ENCODE data around the gene NF1. TPM values are rescaled to one million over a fixed set of nuclear protein-coding genes. Genes with fewer than 3 reads are reported as not detected.

Gene NF1
- total RNA-seq, 1 experiment from 2014 or later = 35.4 TPM

GRCh38 chr17:31296142-31296541 is 201.4 kb downstream of the NF1 start:
- peaks cover 12% of the 10 kb centered on the region for H3K4me1 Mint-ChIP-seq
- H3K4me3 Mint-ChIP-seq = no peak overlapping the region
- TF ChIP-seq, protein P1, sequence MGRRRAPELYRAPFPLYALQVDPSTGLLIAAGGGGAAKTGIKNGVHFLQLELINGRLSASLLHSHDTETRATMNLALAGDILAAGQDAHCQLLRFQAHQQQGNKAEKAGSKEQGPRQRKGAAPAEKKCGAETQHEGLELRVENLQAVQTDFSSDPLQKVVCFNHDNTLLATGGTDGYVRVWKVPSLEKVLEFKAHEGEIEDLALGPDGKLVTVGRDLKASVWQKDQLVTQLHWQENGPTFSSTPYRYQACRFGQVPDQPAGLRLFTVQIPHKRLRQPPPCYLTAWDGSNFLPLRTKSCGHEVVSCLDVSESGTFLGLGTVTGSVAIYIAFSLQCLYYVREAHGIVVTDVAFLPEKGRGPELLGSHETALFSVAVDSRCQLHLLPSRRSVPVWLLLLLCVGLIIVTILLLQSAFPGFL (CRISPR knock-in tag; IDR thresholded peaks at IDR 0.05; ENCODE audit: borderline replicate concordance) = no peak
- no peak for TF ChIP-seq ETV6 (CRISPR knock-in tag; IDR thresholded peaks at IDR 0.05)
- no peak for TF ChIP-seq CBFB (CRISPR knock-in tag; IDR thresholded peaks at IDR 0.05; ENCODE audit: low read depth)
- TF ChIP-seq ZNF396 (CRISPR knock-in tag; IDR thresholded peaks at IDR 0.05; ENCODE audit: borderline replicate concordance) = no peak
- TF ChIP-seq ZNF317 (CRISPR knock-in tag; IDR thresholded peaks at IDR 0.05; ENCODE audit: borderline replicate concordance, low read depth) = no peak
- no peak for TF ChIP-seq E2F1 (CRISPR knock-in tag; IDR thresholded peaks at IDR 0.05)
- TF ChIP-seq, protein P2, sequence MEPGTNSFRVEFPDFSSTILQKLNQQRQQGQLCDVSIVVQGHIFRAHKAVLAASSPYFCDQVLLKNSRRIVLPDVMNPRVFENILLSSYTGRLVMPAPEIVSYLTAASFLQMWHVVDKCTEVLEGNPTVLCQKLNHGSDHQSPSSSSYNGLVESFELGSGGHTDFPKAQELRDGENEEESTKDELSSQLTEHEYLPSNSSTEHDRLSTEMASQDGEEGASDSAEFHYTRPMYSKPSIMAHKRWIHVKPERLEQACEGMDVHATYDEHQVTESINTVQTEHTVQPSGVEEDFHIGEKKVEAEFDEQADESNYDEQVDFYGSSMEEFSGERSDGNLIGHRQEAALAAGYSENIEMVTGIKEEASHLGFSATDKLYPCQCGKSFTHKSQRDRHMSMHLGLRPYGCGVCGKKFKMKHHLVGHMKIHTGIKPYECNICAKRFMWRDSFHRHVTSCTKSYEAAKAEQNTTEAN (CRISPR knock-in tag; IDR thresholded peaks at IDR 0.05) = no peak
- TF ChIP-seq NR1H2 (CRISPR knock-in tag; IDR thresholded peaks at IDR 0.05) = no peak
- no peak for TF ChIP-seq KAT7 (CRISPR knock-in tag; IDR thresholded peaks at IDR 0.05; ENCODE audit: borderline replicate concordance)
- no peak for TF ChIP-seq IRF2 (CRISPR knock-in tag; IDR thresholded peaks at IDR 0.05; ENCODE audit: borderline replicate concordance, low read depth)
- TF ChIP-seq, protein P3, sequence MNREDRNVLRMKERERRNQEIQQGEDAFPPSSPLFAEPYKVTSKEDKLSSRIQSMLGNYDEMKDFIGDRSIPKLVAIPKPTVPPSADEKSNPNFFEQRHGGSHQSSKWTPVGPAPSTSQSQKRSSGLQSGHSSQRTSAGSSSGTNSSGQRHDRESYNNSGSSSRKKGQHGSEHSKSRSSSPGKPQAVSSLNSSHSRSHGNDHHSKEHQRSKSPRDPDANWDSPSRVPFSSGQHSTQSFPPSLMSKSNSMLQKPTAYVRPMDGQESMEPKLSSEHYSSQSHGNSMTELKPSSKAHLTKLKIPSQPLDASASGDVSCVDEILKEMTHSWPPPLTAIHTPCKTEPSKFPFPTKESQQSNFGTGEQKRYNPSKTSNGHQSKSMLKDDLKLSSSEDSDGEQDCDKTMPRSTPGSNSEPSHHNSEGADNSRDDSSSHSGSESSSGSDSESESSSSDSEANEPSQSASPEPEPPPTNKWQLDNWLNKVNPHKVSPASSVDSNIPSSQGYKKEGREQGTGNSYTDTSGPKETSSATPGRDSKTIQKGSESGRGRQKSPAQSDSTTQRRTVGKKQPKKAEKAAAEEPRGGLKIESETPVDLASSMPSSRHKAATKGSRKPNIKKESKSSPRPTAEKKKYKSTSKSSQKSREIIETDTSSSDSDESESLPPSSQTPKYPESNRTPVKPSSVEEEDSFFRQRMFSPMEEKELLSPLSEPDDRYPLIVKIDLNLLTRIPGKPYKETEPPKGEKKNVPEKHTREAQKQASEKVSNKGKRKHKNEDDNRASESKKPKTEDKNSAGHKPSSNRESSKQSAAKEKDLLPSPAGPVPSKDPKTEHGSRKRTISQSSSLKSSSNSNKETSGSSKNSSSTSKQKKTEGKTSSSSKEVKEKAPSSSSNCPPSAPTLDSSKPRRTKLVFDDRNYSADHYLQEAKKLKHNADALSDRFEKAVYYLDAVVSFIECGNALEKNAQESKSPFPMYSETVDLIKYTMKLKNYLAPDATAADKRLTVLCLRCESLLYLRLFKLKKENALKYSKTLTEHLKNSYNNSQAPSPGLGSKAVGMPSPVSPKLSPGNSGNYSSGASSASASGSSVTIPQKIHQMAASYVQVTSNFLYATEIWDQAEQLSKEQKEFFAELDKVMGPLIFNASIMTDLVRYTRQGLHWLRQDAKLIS (CRISPR knock-in tag; IDR thresholded peaks at IDR 0.05; ENCODE audit: borderline replicate concordance) = no peak
- TF ChIP-seq ZNF281 (CRISPR knock-in tag; IDR thresholded peaks at IDR 0.05) = no peak
- no peaks in the 10 kb centered on the region for H3K27me3 Mint-ChIP-seq (ENCODE audit: low read depth)
- no peak for ATAC-seq
- DNase-seq (ENCODE audit: low spot score) = no peak
- POLR2A ChIA-PET = no interaction called here
- no peak overlapping the region for H3K27ac Mint-ChIP-seq
- no peaks in the 10 kb centered on the region for H3K9me3 Mint-ChIP-seq
- CTCF ChIA-PET = no interaction called here
- H3K36me3 Mint-ChIP-seq = no peaks in the 10 kb centered on the region

GRCh38 chr17:31297090-31297489 is 202.3 kb downstream of the NF1 start, which contains the start of gene OMG:
TSS of gene OMG (minus strand) at chr17:31297239. CDS start at chr17:31296331, 908 bp downstream.
- DNase-seq (ENCODE audit: low spot score) (no peak), ATAC-seq (no peak)
- Mint-ChIP-seq H3K4me1 (peaks cover 12% of the 10 kb centered on the region), H3K27ac (peak within 1 kb of the TSS; percentile 54), H3K9me3 (no peaks in the 10 kb centered on the region), H3K27me3 (ENCODE audit: low read depth) (no peaks in the 10 kb centered on the region), H3K36me3 (no peaks in the 10 kb centered on the region), H3K4me3 (no peak within 1 kb of the TSS)
- CTCF ChIA-PET = no interaction called here
- TF ChIP-seq E2F4 (CRISPR knock-in tag; IDR thresholded peaks at IDR 0.05; ENCODE audit: borderline replicate concordance, low read depth) = no peak
- no peak for TF ChIP-seq GRHL2 (CRISPR knock-in tag; IDR thresholded peaks at IDR 0.05; ENCODE audit: insufficient replicate concordance, severe bottlenecking)
- POLR2A ChIA-PET = no interaction called here
